Mononuclear cell (primary cell): ENCODE measurements around the gene METAP1D. TPM values are rescaled to one million over a fixed set of nuclear protein-coding genes. Genes with fewer than 3 reads are reported as not detected.
"Not testable (repeated sequence)": the region's sequence is repeated elsewhere in the genome, so short reads cannot be mapped to it uniquely, and the experiment has no call there.

ENCODE experiments used
- H3K27me3 ChIP-seq: 2 replicates; pipeline ENCODE4 v1.6.0; 2011; ENCODE audit warnings: low read length, control low read depth; ENCODE audit not compliant: insufficient read depth
- H3K4me1 ChIP-seq: 2 replicates; pipeline ENCODE4 v1.5.1; 2011; ENCODE audit warnings: mild to moderate bottlenecking, low read length, control low read depth; ENCODE audit not compliant: insufficient read depth
- H3K4me3 ChIP-seq: 2 replicates; pipeline ENCODE4 v1.5.1; 2011; ENCODE audit warnings: mild to moderate bottlenecking, low read length, moderate library complexity
- H3K9me3 ChIP-seq: 2 replicates; pipeline ENCODE4 v1.5.1; 2011; ENCODE audit warnings: low read depth, mild to moderate bottlenecking, control low read depth, low read length
- total RNA-seq: library from RNA; depleted of rRNA; stranded (reverse); fragments of >200 nt; gene quantifications from one replicate; pipeline ENCODE4 v1.2.3, GENCODE V29; 2012

METAP1D gene
- total RNA-seq, 1 donor: 4.1 TPM

GRCh38 chr2:172103471-172104272, 103.9 kb downstream of the METAP1D start:
- no peak overlapping the region for H3K4me3 ChIP-seq
- no peaks in the 10 kb centered on the region for H3K9me3 ChIP-seq
- H3K27me3 ChIP-seq: peaks cover 98% of the 10 kb centered on the region
- H3K4me1 ChIP-seq: peaks cover 77% of the 10 kb centered on the region

- Histone ChIP-seq H3K4me3 (no peak overlapping the region), H3K4me1 (peaks cover 66% of the 10 kb centered on the region), H3K27me3 (peaks cover 94% of the 10 kb centered on the region), H3K9me3 (no peaks in the 10 kb centered on the region)
Observed at GRCh38 chr2:172105471-172106107, 105.8 kb downstream of the METAP1D start.

GRCh38 chr2:172106108-172106961, 106.6 kb downstream of the METAP1D start:
- Histone ChIP-seq H3K4me3 (no peak overlapping the region), H3K27me3 (peaks cover 88% of the 10 kb centered on the region), H3K9me3 (no peaks in the 10 kb centered on the region), H3K4me1 (peaks cover 59% of the 10 kb centered on the region)

GRCh38 chr2:172107690-172108586, 108.2 kb downstream of the METAP1D start:
- Histone ChIP-seq H3K27me3 (peaks cover 84% of the 10 kb centered on the region), H3K9me3 (no peaks in the 10 kb centered on the region), H3K4me1 (peaks cover 44% of the 10 kb centered on the region), H3K4me3 (no peak overlapping the region)

- H3K4me1 ChIP-seq: peaks cover 37% of the 10 kb centered on the region
- H3K9me3 ChIP-seq: no peaks in the 10 kb centered on the region
- H3K27me3 ChIP-seq: peaks cover 82% of the 10 kb centered on the region
- H3K4me3 ChIP-seq: no peak overlapping the region
Observed at GRCh38 chr2:172108587-172108930, 108.8 kb downstream of the METAP1D start.

GRCh38 chr2:172109256-172109987, 109.7 kb downstream of the METAP1D start:
- H3K4me1 ChIP-seq: peaks cover 33% of the 10 kb centered on the region
- no peaks in the 10 kb centered on the region for H3K9me3 ChIP-seq
- H3K27me3 ChIP-seq: peaks cover 79% of the 10 kb centered on the region
- no peak overlapping the region for H3K4me3 ChIP-seq

GRCh38 chr2:172109988-172110811, 110.4 kb downstream of the METAP1D start:
- H3K27me3 ChIP-seq: peaks cover 72% of the 10 kb centered on the region
- H3K4me1 ChIP-seq: peaks cover 33% of the 10 kb centered on the region
- H3K4me3 ChIP-seq: no peak overlapping the region
- no peaks in the 10 kb centered on the region for H3K9me3 ChIP-seq

- no peak overlapping the region for H3K4me3 ChIP-seq
- H3K4me1 ChIP-seq: peaks cover 5% of the 10 kb centered on the region
- peaks cover 40% of the 10 kb centered on the region for H3K27me3 ChIP-seq
- H3K9me3 ChIP-seq: no peaks in the 10 kb centered on the region
Observed at GRCh38 chr2:172113617-172114016, 113.9 kb downstream of the METAP1D start.

- H3K4me1 ChIP-seq, H3K4me3 ChIP-seq, H3K9me3 ChIP-seq: not testable (repeated sequence)
- peaks cover 37% of the 10 kb centered on the region for H3K27me3 ChIP-seq
Observed at GRCh38 chr2:172114176-172114575, 114.4 kb downstream of the METAP1D start.

- Histone ChIP-seq H3K4me3 (no peak overlapping the region), H3K27me3 (peaks cover 33% of the 10 kb centered on the region), H3K9me3 (no peaks in the 10 kb centered on the region), H3K4me1 (peaks cover 5% of the 10 kb centered on the region)
Observed at GRCh38 chr2:172114579-172114978, 114.8 kb downstream of the METAP1D start.

GRCh38 chr2:172116107-172116506, 116.4 kb downstream of the METAP1D start:
- no peak overlapping the region for H3K4me3 ChIP-seq
- H3K27me3 ChIP-seq: peaks cover 25% of the 10 kb centered on the region
- no peaks in the 10 kb centered on the region for H3K4me1 ChIP-seq
- no peaks in the 10 kb centered on the region for H3K9me3 ChIP-seq

- peaks cover 7% of the 10 kb centered on the region for H3K27me3 ChIP-seq
- H3K4me1 ChIP-seq: no peaks in the 10 kb centered on the region
- H3K4me3 ChIP-seq: no peak overlapping the region
- no peaks in the 10 kb centered on the region for H3K9me3 ChIP-seq
Observed at GRCh38 chr2:172119089-172119488, 119.3 kb downstream of the METAP1D start.

GRCh38 chr2:172120118-172120517, 120.4 kb downstream of the METAP1D start:
- no peaks in the 10 kb centered on the region for H3K9me3 ChIP-seq
- no peaks in the 10 kb centered on the region for H3K4me1 ChIP-seq
- H3K4me3 ChIP-seq: no peak overlapping the region
- peaks cover 3% of the 10 kb centered on the region for H3K27me3 ChIP-seq
